ENCODE data around the gene HLCS. TPM values are rescaled to one million over a fixed set of nuclear protein-coding genes. Genes with fewer than 3 reads are reported as not detected.

Gene HLCS
- total RNA-seq, 2 experiments from 2014 or later = 12.5 to 15.5 TPM

DNA sequence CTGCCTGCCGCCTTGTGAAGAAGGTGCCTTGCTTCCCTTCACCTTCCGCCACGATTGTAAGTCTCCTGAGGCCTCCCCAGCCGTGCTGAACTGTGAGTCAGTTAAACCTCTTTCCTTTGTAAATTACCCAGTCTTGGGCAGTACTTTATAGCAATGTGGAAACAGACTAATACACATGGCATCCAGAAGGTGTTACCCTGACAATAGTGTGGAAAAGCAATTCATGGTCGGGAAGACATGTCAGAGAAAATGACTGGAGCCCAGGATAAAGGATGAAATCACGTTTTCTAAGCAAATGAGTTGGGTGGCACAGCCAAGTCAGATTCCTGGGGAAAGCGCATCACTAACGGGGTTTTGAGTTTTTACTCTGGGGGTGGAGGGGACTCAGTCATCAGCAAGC is 76.4 kb downstream of the HLCS start:
- H3K27ac Mint-ChIP-seq = no peak overlapping the region
- no peaks in the 10 kb centered on the region for H3K9me3 Mint-ChIP-seq
- ATAC-seq (no peak), DNase-seq (no peak)
- no peaks in the 10 kb centered on the region for H3K4me1 Mint-ChIP-seq (ENCODE audit: low read depth)
- no peak for TF ChIP-seq CTCF (IDR thresholded peaks at IDR 0.05)
- H3K4me3 Mint-ChIP-seq = no peak overlapping the region
- ChIA-PET CTCF (no interaction called here), POLR2A (no interaction called here)
- no peaks in the 10 kb centered on the region for H3K27me3 Mint-ChIP-seq
- intact Hi-C loops (cut with micrococcal nuclease) = no loop called here
- H3K36me3 Mint-ChIP-seq (ENCODE audit: low read depth) = peaks cover 21% of the 10 kb centered on the region

DNA sequence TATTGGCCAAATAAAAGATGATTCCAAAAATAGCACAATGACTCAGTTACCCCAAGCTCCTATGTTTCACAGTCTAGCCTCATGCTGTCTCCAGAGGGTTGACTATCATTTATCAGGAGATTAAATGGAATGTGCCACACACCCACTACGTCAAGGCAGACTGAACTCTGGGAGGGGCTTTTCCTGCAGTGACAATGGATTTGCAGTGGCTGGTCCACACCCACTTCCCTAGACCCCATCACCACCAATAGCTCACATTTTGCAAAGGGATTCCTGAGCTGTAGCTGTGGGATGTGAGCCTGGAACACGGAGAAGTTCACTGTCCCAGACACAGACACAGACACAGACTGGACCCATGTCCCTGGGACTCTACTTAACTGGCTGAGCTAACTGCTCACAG is 77.1 kb downstream of the HLCS start:
- POLR2A ChIA-PET = no interaction called here
- H3K27ac Mint-ChIP-seq = no peak overlapping the region
- no peak for TF ChIP-seq CTCF (IDR thresholded peaks at IDR 0.05)

GRCh38 chr21:36888466-36888865 is 78.0 kb downstream of the HLCS start:
- ATAC-seq (no peak), DNase-seq (no peak)
- ChIA-PET POLR2A (no interaction called here), CTCF (interaction anchor here (1.2 kb wide), 1 partner anchor 122 kb away, joined by 3 read pairs; no protein-coding TSS in a partner anchor)
- Mint-ChIP-seq H3K27me3 (no peaks in the 10 kb centered on the region), H3K9me3 (peaks cover 10% of the 10 kb centered on the region), H3K4me1 (ENCODE audit: low read depth) (no peaks in the 10 kb centered on the region), H3K4me3 (no peak overlapping the region), H3K27ac (no peak overlapping the region), H3K36me3 (ENCODE audit: low read depth) (peaks cover 32% of the 10 kb centered on the region)
- intact Hi-C loops (cut with micrococcal nuclease) = no loop called here
- no peak for TF ChIP-seq CTCF (IDR thresholded peaks at IDR 0.05)

More for the DNA sequence above, 77.1 kb downstream of the HLCS start:
- DNase-seq (no peak), ATAC-seq (no peak)
- CTCF ChIA-PET = interaction anchor here (1.2 kb wide), 1 partner anchor 121 kb away, joined by 3 read pairs; no protein-coding TSS in a partner anchor
- Mint-ChIP-seq H3K9me3 (peaks cover 2% of the 10 kb centered on the region), H3K27me3 (no peaks in the 10 kb centered on the region), H3K4me1 (ENCODE audit: low read depth) (no peaks in the 10 kb centered on the region), H3K4me3 (no peak overlapping the region), H3K36me3 (ENCODE audit: low read depth) (peaks cover 24% of the 10 kb centered on the region)
- intact Hi-C loops (cut with micrococcal nuclease) = no loop called here

DNA sequence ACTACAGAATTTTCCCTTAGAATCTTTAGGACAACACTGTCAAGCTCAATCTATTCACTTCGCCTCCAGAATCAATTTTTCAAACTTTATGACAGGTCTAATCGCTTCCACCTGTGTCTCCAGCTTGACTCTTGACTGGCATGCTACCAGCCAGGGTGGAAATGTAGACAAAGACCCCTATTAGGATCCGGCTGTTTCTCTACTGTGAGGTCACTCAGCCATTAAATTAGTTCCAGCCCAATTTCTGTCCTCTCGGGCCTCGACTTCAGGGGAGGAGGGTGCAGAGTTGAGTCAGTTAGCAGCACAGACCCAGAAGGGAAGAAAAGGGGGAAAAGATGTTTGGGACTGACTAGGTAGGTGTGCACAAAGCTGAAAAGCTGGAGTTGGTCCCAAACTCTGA is 78.5 kb downstream of the HLCS start:
- intact Hi-C loops (cut with micrococcal nuclease) = no loop called here
- POLR2A ChIA-PET = no interaction called here
- no peak for ATAC-seq
- Mint-ChIP-seq H3K27ac (no peak overlapping the region), H3K9me3 (peaks cover 11% of the 10 kb centered on the region), H3K4me3 (no peak overlapping the region), H3K36me3 (ENCODE audit: low read depth) (peaks cover 35% of the 10 kb centered on the region), H3K27me3 (no peaks in the 10 kb centered on the region), H3K4me1 (ENCODE audit: low read depth) (no peaks in the 10 kb centered on the region)
- CTCF ChIA-PET = interaction anchor here (1.2 kb wide), 1 partner anchor 122 kb away, joined by 3 read pairs; no protein-coding TSS in a partner anchor
- TF ChIP-seq CTCF (IDR thresholded peaks at IDR 0.05) = no peak
- DNase-seq = no peak

DNA sequence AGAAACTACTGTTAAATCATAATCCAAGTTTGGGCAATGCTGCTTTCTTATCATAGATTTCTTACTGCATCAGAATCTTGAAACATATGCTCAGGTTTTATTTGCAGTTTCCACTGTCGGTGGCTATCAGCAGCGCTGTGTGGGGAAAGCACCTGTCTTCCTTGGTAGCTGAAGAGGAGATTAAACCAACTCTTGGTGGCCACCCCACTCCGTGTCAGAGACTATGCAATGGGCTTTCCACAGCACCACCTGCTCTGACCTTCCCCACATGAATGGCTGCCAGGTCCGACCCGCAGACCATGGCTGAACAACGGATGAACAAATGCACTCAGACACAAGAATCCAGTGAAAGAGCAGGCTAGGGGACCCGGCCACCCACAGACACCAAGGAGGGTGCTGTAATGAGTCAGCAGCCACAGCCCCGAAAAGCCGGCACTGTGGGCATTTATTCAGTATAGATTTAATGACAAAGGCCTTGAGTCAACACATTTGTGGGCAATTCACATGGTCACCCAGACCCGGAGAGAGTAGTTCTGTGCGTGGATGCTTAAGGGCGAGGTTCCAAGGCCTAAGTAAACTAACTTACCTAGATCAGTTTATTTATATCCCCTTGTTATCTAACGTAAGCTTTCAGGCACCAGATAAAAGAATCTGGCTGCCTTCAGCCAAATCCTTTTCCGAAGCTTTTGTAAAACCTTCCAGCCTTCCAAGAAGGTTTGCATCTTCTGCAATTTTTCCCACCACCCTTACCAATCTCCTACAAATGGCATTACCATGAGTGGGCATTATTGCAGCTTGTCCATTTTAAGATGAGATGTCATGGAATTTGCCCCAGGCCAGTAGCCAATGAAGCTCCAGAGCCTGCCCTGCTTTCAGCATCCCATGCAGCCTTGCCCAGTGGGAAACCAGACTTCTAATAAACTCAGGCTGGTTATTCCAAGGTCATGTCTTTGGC is 82.7 kb downstream of the HLCS start:
- ATAC-seq = no peak
- POLR2A ChIA-PET = no interaction called here

More for the DNA sequence above, 82.7 kb downstream of the HLCS start:
- H3K36me3 Mint-ChIP-seq (ENCODE audit: low read depth) = peaks cover 39% of the 10 kb centered on the region
- no peak for TF ChIP-seq CTCF (IDR thresholded peaks at IDR 0.05)
- peaks cover 2% of the 10 kb centered on the region for H3K4me1 Mint-ChIP-seq (ENCODE audit: low read depth)
- H3K4me3 Mint-ChIP-seq = no peak overlapping the region
- H3K9me3 Mint-ChIP-seq = peaks cover 11% of the 10 kb centered on the region
- DNase-seq = no peak
- no peaks in the 10 kb centered on the region for H3K27me3 Mint-ChIP-seq
- no peak overlapping the region for H3K27ac Mint-ChIP-seq
- intact Hi-C loops (cut with micrococcal nuclease) = no loop called here
- CTCF ChIA-PET = no interaction called here

Data from activated CD8-positive, alpha-beta T cell treated with anti-CD3 and anti-CD28 coated beads for 36 hours (primary cell).